ENCODE data around the gene MS4A5.

GRCh38 chr11:60433401-60433800 is 4.0 kb downstream of the MS4A5 start:
- no peak for TF ChIP-seq CTCF (IDR thresholded peaks at IDR 0.05)
- no peak for TF ChIP-seq EP300 (IDR thresholded peaks at IDR 0.05; ENCODE audit: low read depth)
- TF ChIP-seq POLR2AphosphoS5 (IDR thresholded peaks at IDR 0.05): no peak

Measured in transverse colon (tissue), 4 donors.